ACC112 (cell line): ENCODE results near the gene JMJD6.
"Not testable (repeated sequence)": the region's sequence is repeated elsewhere in the genome, so short reads cannot be mapped to it uniquely, and the experiment has no call there.

Source experiments
- H2AFZ ChIP-seq: fragments of 200-600 bp; sonication (generic); one replicate; pipeline ENCODE4 v1.6.0; 2017; ENCODE audit warnings: antibody characterized with exemption, low read length; ENCODE audit not compliant: unreplicated experiment
- H3K27ac ChIP-seq: fragments of 200-600 bp; sonication (generic); 2 replicates; pipeline ENCODE4 v1.5.1; 2014; ENCODE audit warnings: low read depth, mild to moderate bottlenecking, antibody characterized with exemption, low read length, moderate library complexity
- H3K27me3 ChIP-seq: fragments of 200-600 bp; sonication (generic); 2 replicates; pipeline ENCODE4 v1.6.1; 2014; ENCODE audit warnings: mild to moderate bottlenecking, antibody characterized with exemption, low read length, moderate library complexity, mixed read lengths; ENCODE audit not compliant: insufficient read depth
- H3K36me3 ChIP-seq: fragments of 200-600 bp; sonication (generic); 2 replicates; pipeline ENCODE4 v1.6.1; 2016; ENCODE audit warnings: mild to moderate bottlenecking, antibody characterized with exemption, low read length, moderate library complexity, mixed read lengths; ENCODE audit not compliant: insufficient read depth
- H3K4me1 ChIP-seq: fragments of 200-600 bp; sonication (generic); one replicate; pipeline ENCODE4 v1.6.1; 2016; ENCODE audit warnings: low read length, mixed read lengths; ENCODE audit not compliant: insufficient read depth, unreplicated experiment, control insufficient read depth
- H3K4me3 ChIP-seq: fragments of 200-600 bp; sonication (generic); 2 replicates; pipeline ENCODE4 v1.5.1; 2014; ENCODE audit warnings: mild to moderate bottlenecking, low read depth, low read length
- H3K79me2 ChIP-seq: fragments of 200-600 bp; sonication (generic); one replicate; pipeline ENCODE4 v1.6.0; 2016; ENCODE audit warnings: low read length; ENCODE audit not compliant: control insufficient read depth, unreplicated experiment, insufficient read depth

Gene JMJD6

DNA sequence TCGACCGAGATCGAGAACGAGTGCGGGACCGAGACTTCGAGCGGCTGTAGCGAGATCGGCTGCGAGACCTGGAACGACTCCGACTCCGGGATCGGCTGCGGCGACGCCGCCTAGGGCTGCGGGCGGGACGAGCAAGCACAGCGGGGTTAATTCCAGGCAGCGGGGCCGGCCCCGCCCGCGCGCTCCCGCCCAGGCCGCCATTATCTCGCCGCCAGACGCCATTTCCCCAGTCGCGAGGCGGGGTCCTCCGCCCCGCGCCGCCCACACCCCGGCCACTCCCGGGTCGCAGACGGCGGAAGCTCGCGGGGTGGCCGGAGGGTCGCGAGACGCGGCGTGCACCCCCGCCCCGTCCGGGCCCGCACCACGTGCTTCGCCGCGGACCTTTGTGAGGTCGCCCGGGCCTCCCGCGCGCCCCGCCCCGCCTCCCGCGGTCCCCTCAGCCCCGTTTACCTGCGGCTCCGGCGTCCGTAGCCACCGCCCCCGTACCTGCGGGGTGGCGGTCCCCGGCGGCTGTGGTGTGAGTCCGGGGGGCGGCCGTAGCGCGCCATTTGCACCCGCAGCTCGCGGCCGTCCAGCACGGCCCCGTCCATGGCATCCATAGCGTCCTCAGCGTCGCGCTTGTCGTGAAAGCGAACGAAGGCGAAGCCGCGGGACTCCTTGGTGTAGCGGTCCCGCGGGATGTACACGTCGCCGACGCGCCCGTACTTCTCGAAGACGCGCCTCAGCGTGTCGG lies 10.1 kb upstream of the JMJD6 start:
- Histone ChIP-seq H3K79me2 (peaks cover 81% of the 10 kb centered on the region), H3K27me3 (no peaks in the 10 kb centered on the region), H3K4me3 (peak overlapping the region; percentile 87), H3K36me3 (peaks cover 43% of the 10 kb centered on the region), H3K4me1 (peaks cover 33% of the 10 kb centered on the region), H3K27ac (peak overlapping the region; percentile 77), H2AFZ (no peak overlapping the region)

DNA sequence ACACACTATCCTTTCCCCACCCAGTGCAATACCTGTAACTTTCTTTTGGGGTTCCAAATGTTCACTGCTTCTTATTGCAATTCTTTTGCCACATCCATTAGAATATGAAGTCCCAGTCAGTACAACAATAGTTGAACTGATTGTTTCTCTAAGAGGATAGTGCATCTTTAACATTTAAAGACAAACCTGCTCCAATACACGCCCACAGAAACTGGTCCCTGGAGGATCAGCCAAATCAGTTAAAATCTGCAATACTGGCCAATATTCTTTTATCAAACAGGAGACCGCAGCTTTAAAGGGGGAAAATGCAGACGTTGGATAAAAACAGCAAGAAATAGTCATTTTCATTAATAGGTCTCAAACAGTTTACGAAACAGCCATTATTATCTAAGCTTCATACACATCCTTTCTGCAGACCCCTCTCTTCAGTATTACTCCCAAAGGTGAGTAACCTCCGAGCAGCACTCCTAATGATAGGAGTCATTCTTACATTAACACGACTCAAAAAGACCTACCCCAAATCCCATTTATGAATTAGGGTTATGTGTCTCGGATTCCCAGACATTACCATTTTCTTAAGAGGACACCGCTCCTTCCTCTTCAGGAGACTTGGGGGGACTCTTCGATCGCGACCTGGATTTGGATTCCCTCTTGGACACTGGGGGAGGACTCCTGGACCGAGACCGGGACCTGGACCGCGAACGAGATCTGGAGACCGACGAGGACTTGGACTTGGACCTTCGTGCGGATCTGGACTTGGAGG lies 9.4 kb upstream of the JMJD6 start:
- Histone ChIP-seq H3K4me1 (peaks cover 30% of the 10 kb centered on the region), H3K27ac (peak overlapping the region; percentile 77)

DNA sequence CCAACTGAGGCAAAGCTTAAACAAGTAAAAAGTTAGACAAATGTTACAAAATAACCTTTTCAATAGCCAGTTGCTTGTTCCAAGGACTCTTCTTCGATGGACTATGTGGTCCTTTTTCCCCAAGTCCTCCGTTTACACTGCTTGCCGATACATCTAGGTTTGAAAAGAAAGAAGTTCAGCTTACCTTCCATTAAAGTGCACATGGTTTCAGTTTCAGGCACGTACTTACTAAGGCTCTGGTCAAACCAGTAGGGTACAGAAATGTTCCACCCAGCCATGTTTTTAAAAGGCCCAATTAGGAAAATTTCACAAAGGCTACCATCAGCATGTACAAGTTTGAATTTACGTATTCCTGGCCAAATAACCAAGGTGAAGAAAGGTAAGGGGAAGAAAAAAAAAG lies 8.6 kb upstream of the JMJD6 start:
- no peak overlapping the region for H2AFZ ChIP-seq
- peaks cover 44% of the 10 kb centered on the region for H3K36me3 ChIP-seq
- H3K79me2 ChIP-seq: peaks cover 84% of the 10 kb centered on the region
- H3K4me1 ChIP-seq: peaks cover 24% of the 10 kb centered on the region
- H3K4me3 ChIP-seq: peak overlapping the region; percentile 87
- peak overlapping the region; percentile 77 for H3K27ac ChIP-seq
- no peaks in the 10 kb centered on the region for H3K27me3 ChIP-seq

More for the DNA sequence above, 9.4 kb upstream of the JMJD6 start:
- H3K36me3 ChIP-seq: peaks cover 44% of the 10 kb centered on the region
- H3K4me3 ChIP-seq: peak overlapping the region; percentile 87
- no peak overlapping the region for H2AFZ ChIP-seq
- H3K79me2 ChIP-seq: peaks cover 82% of the 10 kb centered on the region
- H3K27me3 ChIP-seq: no peaks in the 10 kb centered on the region

- H3K79me2 ChIP-seq: peaks cover 85% of the 10 kb centered on the region
- H3K27me3 ChIP-seq: no peaks in the 10 kb centered on the region
- peak overlapping the region; percentile 77 for H3K27ac ChIP-seq
- peak overlapping the region; percentile 87 for H3K4me3 ChIP-seq
- peaks cover 23% of the 10 kb centered on the region for H3K4me1 ChIP-seq
- peaks cover 46% of the 10 kb centered on the region for H3K36me3 ChIP-seq
- H2AFZ ChIP-seq: no peak overlapping the region
Observed at GRCh38 chr17:76734080-76734840, 7.9 kb upstream of the JMJD6 start.

DNA sequence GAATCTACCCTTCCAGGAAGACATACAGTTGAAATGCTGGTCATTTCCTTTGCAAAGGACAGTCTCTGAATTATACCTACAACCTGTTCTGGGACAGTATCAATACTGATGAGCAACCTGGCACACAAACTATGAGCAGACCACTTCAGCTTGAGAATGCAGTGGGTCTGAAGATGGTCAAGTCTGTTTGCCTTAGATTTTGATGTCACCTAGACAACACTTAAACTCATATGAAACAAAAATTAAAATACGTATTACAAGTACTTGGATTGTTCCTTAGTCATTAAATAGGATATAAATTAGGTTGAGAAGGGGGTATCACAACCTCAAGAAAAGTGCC lies 7.2 kb upstream of the JMJD6 start:
- no peak overlapping the region for H2AFZ ChIP-seq
- peak overlapping the region; percentile 77; the same call in 1 of the 2 replicates for H3K27ac ChIP-seq
- peaks cover 47% of the 10 kb centered on the region for H3K36me3 ChIP-seq
- peaks cover 25% of the 10 kb centered on the region for H3K4me1 ChIP-seq
- H3K27me3 ChIP-seq: no peaks in the 10 kb centered on the region
- peak overlapping the region; percentile 87 for H3K4me3 ChIP-seq
- peaks cover 83% of the 10 kb centered on the region for H3K79me2 ChIP-seq

DNA sequence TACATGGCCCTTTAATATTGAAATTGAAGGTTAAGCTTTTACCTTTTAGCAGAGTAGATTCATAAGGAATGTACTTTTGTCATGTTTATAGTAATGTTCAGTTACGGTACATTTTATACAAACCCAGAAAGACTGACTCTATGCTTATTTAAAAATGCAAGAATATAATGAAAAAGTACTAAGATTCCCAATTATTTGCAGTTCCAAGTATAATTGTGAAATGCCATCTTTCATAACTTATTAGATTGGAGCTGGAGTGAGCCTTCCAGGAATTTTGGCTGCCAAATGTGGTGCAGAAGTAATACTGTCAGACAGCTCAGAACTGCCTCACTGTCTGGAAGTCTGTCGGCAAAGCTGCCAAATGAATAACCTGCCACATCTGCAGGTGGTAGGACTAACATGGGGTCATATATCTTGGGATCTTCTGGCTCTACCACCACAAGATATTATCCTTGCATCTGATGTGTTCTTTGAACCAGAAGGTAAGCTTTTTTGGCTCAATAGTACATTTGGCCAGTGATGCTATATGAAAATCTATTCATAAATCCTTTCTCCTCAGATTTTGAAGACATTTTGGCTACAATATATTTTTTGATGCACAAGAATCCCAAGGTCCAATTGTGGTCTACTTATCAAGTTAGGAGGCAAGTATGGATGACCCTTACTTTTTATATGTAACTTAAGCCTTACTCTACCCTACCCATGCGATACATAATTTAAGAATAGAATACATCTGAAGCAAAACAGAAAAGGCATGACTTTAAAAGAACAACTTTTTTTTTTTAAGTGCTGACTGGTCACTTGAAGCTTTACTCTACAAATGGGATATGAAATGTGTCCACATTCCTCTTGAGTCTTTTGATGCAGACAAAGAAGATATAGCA lies 6.6 kb upstream of the JMJD6 start:
- Histone ChIP-seq H3K36me3 (peaks cover 47% of the 10 kb centered on the region), H3K27me3 (no peaks in the 10 kb centered on the region), H2AFZ (no peak overlapping the region), H3K27ac (peak overlapping the region; percentile 77; the same call in 1 of the 2 replicates), H3K4me1 (peaks cover 25% of the 10 kb centered on the region), H3K4me3 (peak overlapping the region; percentile 87), H3K79me2 (peaks cover 83% of the 10 kb centered on the region)

- Histone ChIP-seq H3K4me3 (peak overlapping the region; percentile 87; the same call in 1 of the 2 replicates), H3K36me3 (peaks cover 47% of the 10 kb centered on the region), H3K4me1 (peaks cover 25% of the 10 kb centered on the region), H3K79me2 (peaks cover 91% of the 10 kb centered on the region), H3K27ac (0 out of 2 replicates have a peak overlapping the region, but pooled peaks have one; percentile 8)
- not testable (repeated sequence) for H2AFZ ChIP-seq, H3K27me3 ChIP-seq
Observed at GRCh38 chr17:76731800-76732733, 5.7 kb upstream of the JMJD6 start.

DNA sequence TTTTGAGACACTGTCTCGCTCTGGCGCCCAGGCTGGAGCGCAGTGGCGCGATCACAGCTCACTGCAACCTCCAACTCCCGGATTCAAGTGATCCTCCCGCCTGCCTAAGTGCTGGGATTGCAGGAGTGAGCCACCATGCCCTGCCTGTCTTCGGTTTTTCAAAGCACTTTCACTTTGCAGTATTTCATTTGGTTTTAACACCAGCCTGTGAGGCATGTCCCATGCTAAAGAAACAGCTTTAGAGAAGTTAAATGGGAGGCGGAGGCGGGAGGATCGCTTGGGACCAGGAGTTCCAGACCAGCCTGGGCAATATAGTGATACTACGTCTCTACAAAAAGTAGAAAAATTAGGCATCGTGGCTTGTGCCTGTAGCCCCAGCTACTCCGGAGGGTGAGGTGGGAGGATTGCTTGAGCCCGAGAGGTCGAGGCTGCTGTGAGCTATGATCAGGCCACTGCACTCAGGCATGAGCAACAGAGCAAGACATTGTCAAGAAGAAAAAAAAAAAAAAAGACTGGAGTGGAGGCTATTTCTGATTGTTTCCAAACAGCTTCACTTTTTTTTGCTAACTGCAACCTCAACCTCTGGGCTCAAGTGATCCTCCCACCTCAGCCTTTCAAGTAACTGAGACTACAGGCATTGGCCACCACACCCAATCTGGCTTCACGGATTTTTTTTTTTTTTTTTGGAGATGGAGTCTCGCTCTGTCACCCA lies 1.5 kb upstream of the JMJD6 start:
- H3K4me1 ChIP-seq: peaks cover 28% of the 10 kb centered on the region
- peaks cover 87% of the 10 kb centered on the region for H3K79me2 ChIP-seq
- H3K27ac ChIP-seq: peak overlapping the region; percentile 95

More for the DNA sequence above, 1.5 kb upstream of the JMJD6 start:
- Histone ChIP-seq H3K4me3 (peak overlapping the region; percentile 97), H3K27me3 (no peaks in the 10 kb centered on the region), H3K36me3 (peaks cover 30% of the 10 kb centered on the region), H2AFZ (no peak overlapping the region)
